Right lobe of liver (tissue), 6 donors: ENCODE results near the gene KDM4D. TPM values are rescaled to one million over a fixed set of nuclear protein-coding genes. Genes with fewer than 3 reads are reported as not detected.
A peak's percentile ranks its signal among the peaks of the same experiment; 100 is the strongest.

Experiments
- ATAC-seq, 4 donors: fragments of 200-7000 bp; cut with Tn5 transposase; one replicate each; pipeline ENCODE4 v1.9.1; 2020; ENCODE audit warnings: mild to moderate bottlenecking in 4 of 4, moderate library complexity in 4 of 4
- DNase-seq, 3 donors: peaks; one replicate each; pipeline ENCODE4 v3.0.0-alpha.2; 2020
- H3K27ac ChIP-seq, 3 donors: fragments of 200-600 bp; one replicate each; pipeline ENCODE4 v1.8.0; 2022
- H3K27me3 ChIP-seq, 2 donors: fragments of 200-600 bp; one replicate each; pipeline ENCODE4 v1.8.0; 2022
- H3K36me3 ChIP-seq, 4 donors: fragments of 200-600 bp; sonication (generic) in 1 of 4; one replicate each; pipeline versions ENCODE4 v1.5.1 to v1.8.0; 2017 to 2022; ENCODE audit warnings: control low read depth in 1 of 4
- H3K4me1 ChIP-seq, 4 donors: fragments of 200-600 bp; sonication (generic) in 1 of 4; one replicate each; pipeline versions ENCODE4 v1.5.1 to v1.8.0; 2017 to 2022; ENCODE audit warnings: control low read depth in 1 of 4
- H3K4me3 ChIP-seq, 3 donors: fragments of 200-600 bp; one replicate each; pipeline ENCODE4 v1.8.0; 2022
- H3K9me3 ChIP-seq, 4 donors: fragments of 200-600 bp; sonication (generic) in 1 of 4; one replicate each; pipeline versions ENCODE4 v1.5.1 to v1.8.0; 2017 to 2022; ENCODE audit warnings: control low read depth in 1 of 4
- POLR2A ChIP-seq: fragments of 450-650 bp; IDR thresholded peaks from one replicate; pipeline ENCODE4 v1.6.1; 2017; ENCODE audit warnings: antibody characterized with exemption, mild to moderate bottlenecking
- WGBS: methylation state at CpG from one replicate; pipeline ENCODE4 v1.1.6; 2018; ENCODE audit warnings: low coverage, low lambda C conversion rate; ENCODE audit not compliant: insufficient coverage; ENCODE audit errors: missing lambda C conversion rate; 5-methylcytosine and 5-hydroxymethylcytosine counted together
- intact Hi-C, 2 donors: fragments of 100-400 bp; cut with DNase I; formaldehyde crosslinking; loops; one replicate each; pipeline versions ENCODE4 v1.11.2 to v1.14.1; 2022
- long read RNA-seq: library from polyadenylated mRNA; unstranded; transcript quantifications from one replicate; pipeline ENCODE4 v2.0.0, GENCODE V29; 2019
- total RNA-seq, 6 experiments: library from RNA; depleted of rRNA in 2 of 6; stranded (reverse); fragments of >200 nt in 2 of 6; fragmentation: NEBNext Ultra II Directional in 3 of 6; extraction: Animal tissue kit (Norgen Biotek cat#: 25700) in 3 of 6; gene quantifications; one replicate each; pipeline versions ENCODE4 v1.1.0 to v1.2.4, GENCODE V29; 2016 to 2023
- TF ChIP-seq, protein P1 (sequence below), 4 donors: fragments of 200-600 bp in 3 of 4; fragments of 450-650 bp in 1 of 4; IDR thresholded peaks; one replicate each; pipeline versions ENCODE4 v1.5.1 to v1.8.0; 2016 to 2022; ENCODE audit warnings: antibody characterized with exemption in 4 of 4, mild to moderate bottlenecking in 2 of 4
- donor health status: DM: no; HTN: yes; CAD: no.
- donor health status: DM: no; HTN: no; CAD: no.
- donor health status: DM: no; HTN: no; CAD: no.
- donor health status: DM: no; HTN: yes; CAD: no.
- donor health status: DM: no; HTN: yes; CAD: no.

KDM4D gene
- under 1 TPM; 0.07 to 0.80 (median 0.18) TPM for total RNA-seq
- long read RNA-seq = 0 reads

DNA sequence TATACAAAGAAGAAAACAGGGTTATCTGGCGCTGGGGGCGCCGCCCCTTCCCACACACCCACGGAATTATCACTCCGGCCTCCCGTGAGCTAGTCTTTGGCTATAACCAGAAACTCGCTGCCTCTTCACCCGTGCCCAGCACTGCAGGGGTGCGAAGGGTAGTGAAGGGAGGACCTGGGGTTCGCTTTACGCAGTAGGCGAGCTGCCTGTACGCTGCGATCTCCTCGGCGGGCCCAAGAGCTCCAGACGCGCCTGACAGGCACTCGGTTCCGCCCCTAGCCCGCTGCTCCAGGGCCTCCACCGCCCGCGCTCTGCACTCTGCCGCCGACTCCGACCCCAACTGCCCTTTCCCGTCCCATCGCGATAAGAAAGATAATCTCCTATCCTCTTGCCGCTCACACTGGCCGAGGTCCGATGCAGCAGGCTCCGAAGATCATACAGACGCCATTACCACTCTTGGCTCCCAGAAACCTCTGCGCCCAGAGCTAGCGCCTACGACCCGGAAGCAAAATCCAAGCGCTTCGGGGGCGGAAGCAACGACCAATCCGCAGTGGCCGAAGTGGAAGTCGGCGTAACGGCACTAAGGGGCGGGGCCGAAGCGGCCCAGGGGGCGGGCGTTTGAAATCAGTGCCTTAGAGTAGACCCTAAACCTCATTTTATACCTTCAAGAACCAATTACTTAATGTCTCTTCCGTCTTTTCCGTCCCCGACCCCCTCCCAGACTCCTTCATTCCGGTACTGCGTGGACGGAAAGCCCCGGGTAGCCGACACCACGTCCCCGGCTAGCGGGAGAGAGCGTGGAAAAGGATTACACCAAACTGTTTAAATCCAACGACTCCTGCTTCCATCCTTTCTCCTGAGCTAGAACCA, at the start of gene KDM4D, which contains the start of gene CWC15:
KDM4D (plus strand) TSS at position 611 of the 870 bp plus-strand sequence. CDS start 23,664 bp downstream, outside the sequence.
CWC15 (minus strand) TSS at position 458 of the 870 bp plus-strand sequence. CDS start 1,371 bp downstream, outside the sequence.
- peak; percentile 100 for ATAC-seq
- peak within 1 kb of the TSS; percentile 30 to 69 (median 60) for H3K27ac ChIP-seq
- TF ChIP-seq, protein P1, sequence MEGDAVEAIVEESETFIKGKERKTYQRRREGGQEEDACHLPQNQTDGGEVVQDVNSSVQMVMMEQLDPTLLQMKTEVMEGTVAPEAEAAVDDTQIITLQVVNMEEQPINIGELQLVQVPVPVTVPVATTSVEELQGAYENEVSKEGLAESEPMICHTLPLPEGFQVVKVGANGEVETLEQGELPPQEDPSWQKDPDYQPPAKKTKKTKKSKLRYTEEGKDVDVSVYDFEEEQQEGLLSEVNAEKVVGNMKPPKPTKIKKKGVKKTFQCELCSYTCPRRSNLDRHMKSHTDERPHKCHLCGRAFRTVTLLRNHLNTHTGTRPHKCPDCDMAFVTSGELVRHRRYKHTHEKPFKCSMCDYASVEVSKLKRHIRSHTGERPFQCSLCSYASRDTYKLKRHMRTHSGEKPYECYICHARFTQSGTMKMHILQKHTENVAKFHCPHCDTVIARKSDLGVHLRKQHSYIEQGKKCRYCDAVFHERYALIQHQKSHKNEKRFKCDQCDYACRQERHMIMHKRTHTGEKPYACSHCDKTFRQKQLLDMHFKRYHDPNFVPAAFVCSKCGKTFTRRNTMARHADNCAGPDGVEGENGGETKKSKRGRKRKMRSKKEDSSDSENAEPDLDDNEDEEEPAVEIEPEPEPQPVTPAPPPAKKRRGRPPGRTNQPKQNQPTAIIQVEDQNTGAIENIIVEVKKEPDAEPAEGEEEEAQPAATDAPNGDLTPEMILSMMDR (IDR thresholded peaks at IDR 0.05) = no peak
- peak; percentile 20 for TF ChIP-seq POLR2A
- H3K4me1 ChIP-seq = peaks cover 0 to 10% (median 6%) of the 10 kb centered on the region in 4 donors
- no peaks in the 10 kb centered on the region for H3K27me3 ChIP-seq
- DNase-seq = peak; percentile 94 to 96 (median 95)
- H3K36me3 ChIP-seq = peaks cover 5 to 37% (median 22%) of the 10 kb centered on the region in 4 donors
- intact Hi-C loops = no loop called here
- under 1% methylated on average over 54 of the region's 66 CpGs for WGBS
- H3K9me3 ChIP-seq = no peaks in the 10 kb centered on the region
- H3K4me3 ChIP-seq = peak within 1 kb of the TSS; percentile 71 to 90 (median 76)

DNA sequence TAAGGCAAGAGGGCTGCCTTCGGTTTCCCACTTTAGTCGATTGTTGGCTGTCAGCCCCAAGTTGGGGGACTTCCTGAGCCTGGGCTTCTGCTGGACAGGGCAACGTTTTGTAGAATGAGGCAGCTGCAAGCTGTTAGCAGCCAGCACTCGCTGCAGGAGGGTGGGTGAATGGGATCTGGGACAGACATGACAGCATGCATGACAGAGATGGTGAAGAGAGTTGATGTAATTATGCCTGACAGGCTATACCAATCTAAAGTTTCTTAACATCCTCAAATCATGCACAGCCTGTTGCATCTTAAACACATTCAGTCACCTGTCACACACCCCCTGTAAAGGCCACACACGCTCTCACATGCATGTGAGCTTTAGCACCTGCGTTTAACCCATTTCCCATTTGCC, 49.3 kb upstream of the KDM4D start:
- no peak for ATAC-seq
- DNase-seq = no peak
- TF ChIP-seq, protein P1 (IDR thresholded peaks at IDR 0.05) = no peak
- TF ChIP-seq POLR2A = no peak
- intact Hi-C loops = no loop called here
- H3K27me3 ChIP-seq = no peaks in the 10 kb centered on the region
- H3K27ac ChIP-seq = no peak overlapping the region
- H3K4me1 ChIP-seq = no peaks in the 10 kb centered on the region
- no peaks in the 10 kb centered on the region for H3K9me3 ChIP-seq
- no peak overlapping the region for H3K4me3 ChIP-seq
- WGBS = 59% methylated on average over 6 of the region's 6 CpGs
- no peaks in the 10 kb centered on the region for H3K36me3 ChIP-seq

DNA sequence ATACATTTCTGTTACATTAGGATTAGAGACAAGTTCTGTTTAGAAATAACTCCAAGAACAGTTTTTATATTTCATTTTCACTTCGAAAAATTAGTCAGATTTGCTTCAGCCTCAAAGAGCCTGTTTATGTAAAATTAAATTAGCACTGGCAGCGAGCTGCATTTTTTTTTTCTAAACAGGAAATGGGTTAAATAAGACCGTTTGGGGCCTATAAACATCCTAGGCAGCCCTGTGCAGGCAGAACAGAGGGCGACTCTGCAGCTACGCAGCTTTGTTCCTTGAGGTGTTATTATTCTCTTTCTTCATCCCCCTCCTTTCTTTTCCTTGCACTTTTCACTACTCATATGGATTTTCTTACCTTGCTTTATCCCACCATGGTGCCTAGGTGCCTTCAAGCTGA, 48.9 kb upstream of the KDM4D start:
- ATAC-seq (no peak), DNase-seq (no peak)
- intact Hi-C loops = no loop called here
- Histone ChIP-seq H3K4me3 (no peak overlapping the region), H3K36me3 (no peaks in the 10 kb centered on the region), H3K9me3 (no peaks in the 10 kb centered on the region), H3K4me1 (no peaks in the 10 kb centered on the region), H3K27me3 (no peaks in the 10 kb centered on the region), H3K27ac (no peak overlapping the region)
- no peak for TF ChIP-seq POLR2A
- TF ChIP-seq, protein P1 (IDR thresholded peaks at IDR 0.05) = no peak
- 38% methylated on average over 5 of the region's 5 CpGs for whole genome bisulfite sequencing

DNA sequence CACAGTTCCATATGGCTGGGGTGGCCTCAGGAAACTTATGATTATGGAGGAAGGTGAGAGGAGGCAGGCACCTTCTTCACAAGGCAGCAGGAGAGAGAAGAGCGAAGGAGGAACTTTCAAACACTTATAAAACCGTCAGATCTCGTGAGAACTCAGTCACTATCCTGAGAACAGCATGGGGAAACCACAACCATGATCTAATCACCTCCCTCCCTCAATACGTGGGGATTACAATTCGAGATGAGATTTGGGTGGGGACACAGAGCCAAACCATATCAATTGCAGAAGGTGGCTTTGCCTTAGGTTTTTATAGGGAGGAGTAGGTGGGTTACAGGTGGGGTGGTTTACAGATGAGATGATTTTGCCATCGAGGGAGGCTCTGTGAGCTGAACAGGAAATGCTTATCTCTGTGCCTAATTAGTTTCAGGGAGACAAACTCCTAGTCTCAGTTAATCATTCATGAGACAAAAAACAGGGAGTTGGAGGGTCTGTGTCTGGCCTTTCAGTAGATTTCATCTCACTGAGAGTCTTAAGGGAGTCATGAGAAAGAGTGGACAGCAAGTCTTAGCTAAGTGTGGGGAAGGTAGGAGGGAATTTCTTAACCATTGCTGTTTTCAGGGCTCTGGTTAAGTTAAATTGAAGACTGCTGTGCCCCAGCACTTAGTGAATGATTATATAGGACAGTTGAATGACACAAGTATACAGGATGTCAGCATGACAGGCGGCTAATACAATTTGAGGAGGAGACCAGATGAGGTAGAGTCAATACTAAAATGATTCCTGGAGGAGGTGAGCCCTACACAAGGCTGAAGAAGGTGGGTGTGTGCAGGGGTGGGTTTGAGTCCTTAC, 47.9 kb upstream of the KDM4D start:
- no peak overlapping the region for H3K4me3 ChIP-seq
- DNase-seq (no peak), ATAC-seq (no peak)
- TF ChIP-seq, protein P1 (IDR thresholded peaks at IDR 0.05) = no peak
- TF ChIP-seq POLR2A = no peak
- no peaks in the 10 kb centered on the region for H3K27me3 ChIP-seq
- intact Hi-C loops = no loop called here
- WGBS = 42% methylated on average over 7 of the region's 7 CpGs
- no peaks in the 10 kb centered on the region for H3K36me3 ChIP-seq
- H3K27ac ChIP-seq = peak overlapping the region; percentile 11 to 44 (median 24)
- no peaks in the 10 kb centered on the region for H3K4me1 ChIP-seq
- no peaks in the 10 kb centered on the region for H3K9me3 ChIP-seq
